Fibroblast of the conjunctiva (primary cell): ENCODE data around the gene NELFE.
A peak's percentile ranks its signal among the peaks of the same experiment; 100 is the strongest.
"Not testable (repeated sequence)": the region's sequence is repeated elsewhere in the genome, so short reads cannot be mapped to it uniquely, and the experiment has no call there.

Source experiments
- DNase-seq: peaks from one replicate; pipeline ENCODE4 v3.0.0-alpha.2; 2010; ENCODE audit warnings: low read depth

The NELFE gene

GRCh38 chr6:31918069-31918720 is 40.6 kb downstream of the NELFE start:
- DNase-seq: no peak

- DNase-seq: no peak
These were observed 43.0 kb downstream of the NELFE start for GRCh38 chr6:31915756-31916155.

GRCh38 chr6:31915351-31915750 is 43.4 kb downstream of the NELFE start:
- no peak for DNase-seq

- DNase-seq: no peak
These were observed 46.8 kb downstream of the NELFE start for GRCh38 chr6:31911826-31912585.

- not testable (repeated sequence) for DNase-seq
These were observed 49.5 kb downstream of the NELFE start for GRCh38 chr6:31909298-31909697.

GRCh38 chr6:31908791-31909190 is 50.0 kb downstream of the NELFE start:
- no peak for DNase-seq

GRCh38 chr6:31908255-31908654 is 50.5 kb downstream of the NELFE start:
- not testable (repeated sequence) for DNase-seq

- DNase-seq: peak; percentile 71
These were observed 51.5 kb downstream of the NELFE start for GRCh38 chr6:31907158-31907813.

- not testable (repeated sequence) for DNase-seq
These were observed 52.0 kb downstream of the NELFE start for GRCh38 chr6:31906727-31907126.

- no peak for DNase-seq
These were observed 52.6 kb downstream of the NELFE start for GRCh38 chr6:31906122-31906521.

GRCh38 chr6:31905041-31905440 is 53.7 kb downstream of the NELFE start:
- DNase-seq: no peak

- no peak for DNase-seq
These were observed 54.8 kb downstream of the NELFE start for GRCh38 chr6:31903957-31904356.
